HG03469 (cell line): Measurements from ENCODE around the gene APOO.

Source experiments
- ATAC-seq: cut with Tn5 transposase; IDR thresholded peaks from one replicate; pipeline ENCODE4 v1.9.1; 2021; ENCODE audit warnings: mild to moderate bottlenecking, moderate library complexity, moderate number of reproducible peaks; ENCODE audit not compliant: unreplicated experiment

Gene APOO

GRCh38 chrX:23821847-23822246, 85.9 kb downstream of the APOO start:
- ATAC-seq, result no peak

- ATAC-seq, result no peak
These were observed 87.4 kb downstream of the APOO start for GRCh38 chrX:23820235-23820782.

- ATAC-seq, result no peak
These were observed 88.1 kb downstream of the APOO start for GRCh38 chrX:23819385-23820234.

- no peak for ATAC-seq
These were observed 89.8 kb downstream of the APOO start for GRCh38 chrX:23817979-23818336.

- ATAC-seq, result no peak
These were observed 91.6 kb downstream of the APOO start for GRCh38 chrX:23816179-23816578.

- ATAC-seq, result no peak
These were observed 92.4 kb downstream of the APOO start for GRCh38 chrX:23815376-23815775.

GRCh38 chrX:23813808-23814207, 93.9 kb downstream of the APOO start:
- ATAC-seq, result no peak

GRCh38 chrX:23811656-23812055, 96.1 kb downstream of the APOO start:
- no peak for ATAC-seq

- ATAC-seq, result no peak
These were observed 96.6 kb downstream of the APOO start for GRCh38 chrX:23811108-23811651.

GRCh38 chrX:23810279-23810678, 97.5 kb downstream of the APOO start:
- ATAC-seq, result no peak

- no peak for ATAC-seq
These were observed 102.3 kb downstream of the APOO start for GRCh38 chrX:23805389-23805788.

- no peak for ATAC-seq
These were observed 103.2 kb downstream of the APOO start for GRCh38 chrX:23804578-23804977.

GRCh38 chrX:23803931-23804381, 103.8 kb downstream of the APOO start:
- ATAC-seq, result no peak

- no peak for ATAC-seq
These were observed 105.3 kb downstream of the APOO start for GRCh38 chrX:23802431-23802830.

- no peak for ATAC-seq
These were observed 108.2 kb downstream of the APOO start for GRCh38 chrX:23799469-23800065.

GRCh38 chrX:23797371-23798128, 110.2 kb downstream of the APOO start:
- ATAC-seq, result no peak

- no peak for ATAC-seq
These were observed 112.5 kb downstream of the APOO start for GRCh38 chrX:23795221-23795620.

- no peak for ATAC-seq
These were observed 114.7 kb downstream of the APOO start for GRCh38 chrX:23792861-23793553.

GRCh38 chrX:23790155-23790497, 117.6 kb downstream of the APOO start:
- no peak for ATAC-seq

- ATAC-seq, result no peak
These were observed 118.2 kb downstream of the APOO start for GRCh38 chrX:23789386-23790154.
